Vagina (tissue), 2 donors: ENCODE measurements around the gene G3BP2. TPM values are rescaled to one million over a fixed set of nuclear protein-coding genes. Genes with fewer than 3 reads are reported as not detected.

Experiments
- DNase-seq, 2 donors: peaks; one replicate each; pipeline ENCODE4 v3.0.0-alpha.2; 2017; ENCODE audit errors: extremely low spot score in 2 of 2
- H3K27ac ChIP-seq: fragments of 200-600 bp; sonication (generic); one replicate; pipeline ENCODE4 v1.5.1; 2019
- H3K27me3 ChIP-seq: fragments of 200-600 bp; sonication (generic); one replicate; pipeline ENCODE4 v1.5.1; 2019
- H3K36me3 ChIP-seq, 2 donors: fragments of 200-600 bp; sonication (generic); one replicate each; pipeline ENCODE4 v1.5.1; 2017 to 2019
- H3K4me1 ChIP-seq: fragments of 200-600 bp; sonication (generic); one replicate; pipeline ENCODE4 v1.5.1; 2019
- H3K4me3 ChIP-seq, 2 donors: fragments of 200-600 bp; sonication (generic); 1 replicate in 1 of 2; 2 replicates in 1 of 2; pipeline ENCODE4 v1.5.1; 2016 to 2019
- H3K9me3 ChIP-seq: fragments of 200-600 bp; sonication (generic); one replicate; pipeline ENCODE4 v1.5.1; 2019
- POLR2A ChIP-seq, 2 donors: fragments of 450-650 bp; IDR thresholded peaks; one replicate each; pipeline ENCODE4 v1.6.1; 2017; ENCODE audit warnings: antibody characterized with exemption in 2 of 2, mild to moderate bottlenecking in 2 of 2, moderate library complexity in 2 of 2
- POLR2AphosphoS5 ChIP-seq, 2 donors: sonication (generic); formaldehyde crosslinking; IDR thresholded peaks; one replicate each; pipeline ENCODE4 v1.9.0; 2017; ENCODE audit warnings: antibody characterized with exemption in 2 of 2, mild to moderate bottlenecking in 2 of 2, low read depth in 1 of 2; ENCODE audit not compliant: insufficient read depth in 1 of 2
- intact Hi-C: fragments of 100-400 bp; cut with DNase I; formaldehyde crosslinking; loops from one replicate; pipeline ENCODE4 v1.15.1; 2023
- total RNA-seq: library from RNA; depleted of rRNA; stranded (reverse); fragments of >200 nt; gene quantifications from one replicate; pipeline ENCODE4 v1.2.3, GENCODE V29; 2016
- TF ChIP-seq, protein P1 (sequence below), 3 experiments: fragments of 450-650 bp in 2 of 3; fragments of 200-600 bp in 1 of 3; sonication (generic) in 1 of 3; IDR thresholded peaks; one replicate each; pipeline ENCODE4 v1.5.1; 2017 to 2019; ENCODE audit warnings: antibody characterized with exemption in 3 of 3, mild to moderate bottlenecking in 2 of 3, moderate library complexity in 2 of 3

Gene G3BP2
- total RNA-seq, 1 donor from 2014 or later = 53.5 TPM

DNA sequence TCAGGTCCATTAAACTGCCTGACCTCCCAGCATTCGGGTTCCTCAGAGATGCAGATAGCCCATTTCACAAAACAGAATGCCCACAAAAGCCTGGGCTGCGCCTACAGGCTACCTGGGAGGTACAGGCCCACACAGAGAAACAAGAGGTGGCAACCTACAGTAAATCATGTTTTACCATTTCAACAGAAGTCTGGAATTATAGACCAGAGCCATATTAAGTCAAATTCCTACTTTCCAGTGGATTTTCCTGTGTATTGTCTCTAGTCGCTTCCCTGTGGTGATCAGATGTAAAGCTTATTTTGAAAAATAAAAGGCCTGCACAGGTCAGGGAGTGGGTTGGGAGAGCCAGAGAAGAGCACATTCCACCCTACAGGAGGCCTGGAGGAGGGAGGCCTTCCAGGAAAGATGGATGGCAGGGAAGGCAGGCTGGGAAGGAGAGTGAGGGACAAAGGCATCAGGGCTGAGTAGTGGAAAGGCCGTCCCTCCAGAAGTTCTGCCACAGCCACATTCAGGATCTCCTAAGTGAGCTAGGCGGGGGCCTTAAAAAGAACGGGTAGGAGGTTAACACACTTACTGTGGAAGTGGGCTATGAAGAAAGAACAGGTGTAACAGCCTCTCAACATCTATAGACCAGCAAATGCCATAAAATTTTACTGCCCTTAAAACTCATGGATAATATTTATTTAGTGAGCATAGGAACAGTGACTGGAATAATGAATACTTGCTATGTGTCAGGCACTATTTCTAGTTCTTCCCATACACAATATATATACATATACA is 32.2 kb upstream of the G3BP2 start:
- H3K9me3 ChIP-seq = no peaks in the 10 kb centered on the region
- intact Hi-C loops = no loop called here
- no peaks in the 10 kb centered on the region for H3K4me1 ChIP-seq
- H3K27ac ChIP-seq = no peak overlapping the region
- TF ChIP-seq, protein P1, sequence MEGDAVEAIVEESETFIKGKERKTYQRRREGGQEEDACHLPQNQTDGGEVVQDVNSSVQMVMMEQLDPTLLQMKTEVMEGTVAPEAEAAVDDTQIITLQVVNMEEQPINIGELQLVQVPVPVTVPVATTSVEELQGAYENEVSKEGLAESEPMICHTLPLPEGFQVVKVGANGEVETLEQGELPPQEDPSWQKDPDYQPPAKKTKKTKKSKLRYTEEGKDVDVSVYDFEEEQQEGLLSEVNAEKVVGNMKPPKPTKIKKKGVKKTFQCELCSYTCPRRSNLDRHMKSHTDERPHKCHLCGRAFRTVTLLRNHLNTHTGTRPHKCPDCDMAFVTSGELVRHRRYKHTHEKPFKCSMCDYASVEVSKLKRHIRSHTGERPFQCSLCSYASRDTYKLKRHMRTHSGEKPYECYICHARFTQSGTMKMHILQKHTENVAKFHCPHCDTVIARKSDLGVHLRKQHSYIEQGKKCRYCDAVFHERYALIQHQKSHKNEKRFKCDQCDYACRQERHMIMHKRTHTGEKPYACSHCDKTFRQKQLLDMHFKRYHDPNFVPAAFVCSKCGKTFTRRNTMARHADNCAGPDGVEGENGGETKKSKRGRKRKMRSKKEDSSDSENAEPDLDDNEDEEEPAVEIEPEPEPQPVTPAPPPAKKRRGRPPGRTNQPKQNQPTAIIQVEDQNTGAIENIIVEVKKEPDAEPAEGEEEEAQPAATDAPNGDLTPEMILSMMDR (IDR thresholded peaks at IDR 0.05) = no peak
- TF ChIP-seq POLR2AphosphoS5 (IDR thresholded peaks at IDR 0.05; ENCODE audit: insufficient read depth in 1 of 2, low read depth in 1 of 2) = no peak
- no peak for TF ChIP-seq POLR2A (IDR thresholded peaks at IDR 0.05)
- H3K27me3 ChIP-seq = no peaks in the 10 kb centered on the region
- H3K36me3 ChIP-seq = no peaks in the 10 kb centered on the region
- peak in 1 of 2 donors; percentile 42 for DNase-seq
- H3K4me3 ChIP-seq = no peak overlapping the region

DNA sequence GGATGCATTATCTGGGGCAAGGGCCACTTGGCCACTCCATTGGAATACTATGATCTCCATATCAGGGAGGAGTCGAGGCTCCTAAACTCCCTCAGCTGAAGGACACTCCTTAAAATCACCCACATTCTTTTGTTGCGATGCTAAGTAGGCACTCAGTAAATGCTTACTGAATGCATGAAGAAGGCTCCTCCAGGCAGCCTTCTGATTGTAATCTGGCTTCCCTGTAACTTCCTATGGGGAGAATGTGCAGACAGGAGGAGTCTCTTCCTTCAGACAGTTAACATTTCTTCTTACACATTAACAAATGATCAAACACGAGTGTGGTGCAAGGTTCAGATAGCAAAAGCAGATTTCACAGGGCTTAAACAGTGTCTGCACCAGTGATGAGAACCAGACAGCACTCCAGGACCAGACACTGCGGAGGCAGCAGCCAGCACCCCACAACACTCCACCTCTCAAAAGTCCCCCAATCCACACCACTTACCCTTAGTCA is 29.8 kb upstream of the G3BP2 start:
- H3K27ac ChIP-seq = no peak overlapping the region
- intact Hi-C loops = no loop called here
- TF ChIP-seq, protein P1 (IDR thresholded peaks at IDR 0.05) = no peak
- no peak for TF ChIP-seq POLR2A (IDR thresholded peaks at IDR 0.05)
- TF ChIP-seq POLR2AphosphoS5 (IDR thresholded peaks at IDR 0.05; ENCODE audit: insufficient read depth in 1 of 2, low read depth in 1 of 2) = no peak
- H3K9me3 ChIP-seq = no peaks in the 10 kb centered on the region
- H3K4me3 ChIP-seq = no peak overlapping the region
- H3K27me3 ChIP-seq = no peaks in the 10 kb centered on the region
- DNase-seq = no peak
- H3K4me1 ChIP-seq = no peaks in the 10 kb centered on the region
- H3K36me3 ChIP-seq = no peaks in the 10 kb centered on the region

DNA sequence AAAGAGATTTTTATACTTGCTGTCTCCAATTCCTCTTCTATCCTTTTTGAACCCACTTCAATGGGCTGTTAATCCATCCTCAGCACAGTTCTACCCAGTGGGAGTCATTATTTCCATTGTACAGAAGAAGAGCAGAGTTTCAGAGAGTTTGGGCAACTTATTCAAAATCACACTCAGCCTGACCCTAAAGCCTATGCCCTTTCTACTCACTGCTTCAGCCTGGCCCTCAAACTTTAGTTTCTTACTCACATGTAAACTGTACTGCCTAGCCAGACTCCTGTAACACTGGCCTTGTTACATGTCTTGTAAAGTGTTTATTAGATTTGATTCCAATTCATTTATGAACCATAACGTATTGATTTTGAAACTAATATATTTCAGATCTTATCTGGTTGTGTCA is 26.1 kb upstream of the G3BP2 start:
- Histone ChIP-seq H3K27me3 (no peaks in the 10 kb centered on the region), H3K27ac (no peak overlapping the region)
- intact Hi-C loops = no loop called here

DNA sequence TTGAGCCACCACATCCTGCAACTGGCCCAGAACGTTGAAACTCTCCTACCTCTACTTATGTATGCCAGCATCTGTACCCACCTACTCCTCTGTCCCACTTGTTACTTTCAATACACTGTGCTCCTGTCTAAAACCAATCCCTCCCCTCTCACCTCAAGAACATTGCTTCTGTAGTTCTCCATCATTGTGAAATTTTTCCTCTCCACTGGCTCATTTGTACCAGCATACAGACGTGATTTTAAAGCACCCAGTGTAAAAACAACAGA is 25.7 kb upstream of the G3BP2 start:
- no peaks in the 10 kb centered on the region for H3K27me3 ChIP-seq
- no peak overlapping the region for H3K27ac ChIP-seq
- no peaks in the 10 kb centered on the region for H3K9me3 ChIP-seq
- no peaks in the 10 kb centered on the region for H3K36me3 ChIP-seq
- TF ChIP-seq POLR2A (IDR thresholded peaks at IDR 0.05) = no peak
- TF ChIP-seq, protein P1 (IDR thresholded peaks at IDR 0.05) = no peak
- TF ChIP-seq POLR2AphosphoS5 (IDR thresholded peaks at IDR 0.05; ENCODE audit: insufficient read depth in 1 of 2, low read depth in 1 of 2) = no peak
- no peak for DNase-seq
- no peaks in the 10 kb centered on the region for H3K4me1 ChIP-seq
- intact Hi-C loops = no loop called here
- H3K4me3 ChIP-seq = no peak overlapping the region

More for the DNA sequence above, 26.1 kb upstream of the G3BP2 start:
- Histone ChIP-seq H3K36me3 (no peaks in the 10 kb centered on the region), H3K9me3 (no peaks in the 10 kb centered on the region), H3K4me1 (no peaks in the 10 kb centered on the region), H3K4me3 (no peak overlapping the region)
- DNase-seq = no peak
- no peak for TF ChIP-seq POLR2A (IDR thresholded peaks at IDR 0.05)
- TF ChIP-seq POLR2AphosphoS5 (IDR thresholded peaks at IDR 0.05; ENCODE audit: insufficient read depth in 1 of 2, low read depth in 1 of 2) = no peak
- TF ChIP-seq, protein P1 (IDR thresholded peaks at IDR 0.05) = no peak
